Smooth muscle cell of trachea (primary cell): Measurements from ENCODE around the gene SORBS1. TPM values are rescaled to one million over a fixed set of nuclear protein-coding genes. Genes with fewer than 3 reads are reported as not detected.

Experiments
- total RNA-seq: library from RNA; depleted of rRNA; stranded (reverse); fragments of >200 nt; gene quantifications from 2 replicates; pipeline ENCODE4 v1.2.1, GENCODE V29; 2014

The SORBS1 gene
- 0.15 and 0.17 TPM in 2 replicates for total RNA-seq

GRCh38 chr10:95561177-95561863 is at the start of gene SORBS1:
Gene SORBS1, minus strand, starts transcription at chr10:95561371. Its CDS starts 120,236 bp downstream, at chr10:95441135.

GRCh38 chr10:95290461-95291364 is 270.5 kb downstream of the SORBS1 start, which contains the start of gene PDLIM1:
Gene PDLIM1, minus strand, starts transcription at chr10:95291003. Its CDS starts 88 bp downstream, at chr10:95290915.

Other genes starting within 250 kb of the SORBS1 start
- 92.8 and 135 TPM in 2 replicates for gene ALDH18A1, start 95.3 kb upstream of the SORBS1 start, total RNA-seq
- gene TCTN3, start 132.6 kb upstream of the SORBS1 start, total RNA-seq: 43.5 and 56.6 TPM in 2 replicates
- 0.50 and 1.6 TPM in 2 replicates for gene ENTPD1, start 194.8 kb upstream of the SORBS1 start, total RNA-seq